Stimulated activated CD8-positive, alpha-beta memory T cell treated with anti-CD3 and anti-CD28 coated beads, Interleukin-7, amount 100 ng/mL, for 48 hours (primary cell): ENCODE results near the gene PCOLCE2.
"Not testable (repeated sequence)": the region's sequence is repeated elsewhere in the genome, so short reads cannot be mapped to it uniquely, and the experiment has no call there.

ENCODE experiments used
- DNase-seq, 2 donors: peaks; one replicate each; pipeline ENCODE4 v3.0.0-alpha.2; 2020; ENCODE audit warnings: low read depth in 1 of 2; ENCODE audit errors: extremely low read depth in 1 of 2

PCOLCE2 gene

GRCh38 chr3:142875099-142875498 is 13.8 kb downstream of the PCOLCE2 start:
- no peak for DNase-seq

- not testable (repeated sequence) for DNase-seq
These were observed 20.5 kb downstream of the PCOLCE2 start for GRCh38 chr3:142868382-142868781.

- DNase-seq, result no peak
These were observed 21.8 kb downstream of the PCOLCE2 start for GRCh38 chr3:142866841-142867631.

- no peak for DNase-seq
These were observed 24.7 kb downstream of the PCOLCE2 start for GRCh38 chr3:142863930-142864920.

GRCh38 chr3:142863010-142863817 is 25.7 kb downstream of the PCOLCE2 start:
- no peak for DNase-seq

GRCh38 chr3:142861926-142862325 is 27.0 kb downstream of the PCOLCE2 start:
- DNase-seq, result no peak

- DNase-seq, result no peak
These were observed 30.8 kb downstream of the PCOLCE2 start for GRCh38 chr3:142858043-142858442.

- DNase-seq, result no peak
These were observed 31.8 kb downstream of the PCOLCE2 start for GRCh38 chr3:142857056-142857455.

- no peak for DNase-seq
These were observed 35.4 kb downstream of the PCOLCE2 start for GRCh38 chr3:142853270-142854168.

GRCh38 chr3:142852009-142852408 is 36.9 kb downstream of the PCOLCE2 start:
- no peak for DNase-seq

GRCh38 chr3:142850395-142851023 is 38.4 kb downstream of the PCOLCE2 start:
- DNase-seq, result peak in 1 of 2 donors; percentile 11

GRCh38 chr3:142849148-142849547 is 39.7 kb downstream of the PCOLCE2 start:
- DNase-seq, result no peak

GRCh38 chr3:142846779-142847577 is 41.9 kb downstream of the PCOLCE2 start:
- no peak for DNase-seq

GRCh38 chr3:142844339-142844977 is 44.4 kb downstream of the PCOLCE2 start:
- DNase-seq, result peak in 1 of 2 donors; percentile 7

- no peak for DNase-seq
These were observed 49.1 kb downstream of the PCOLCE2 start for GRCh38 chr3:142839831-142840230.

GRCh38 chr3:142837526-142837925 is 51.4 kb downstream of the PCOLCE2 start:
- DNase-seq, result no peak

GRCh38 chr3:142828703-142829305 is 60.1 kb downstream of the PCOLCE2 start:
- peak; percentile 33 to 52 for DNase-seq

- no peak for DNase-seq
These were observed 69.7 kb downstream of the PCOLCE2 start for GRCh38 chr3:142819179-142819578.
